SK-N-MC (cell line): ENCODE results near the gene TBC1D12.

ENCODE experiments used
- EZH2 ChIP-seq: fragments of 200-600 bp; sonication (generic); IDR thresholded peaks from one replicate; pipeline ENCODE4 v1.6.1; 2017; ENCODE audit warnings: antibody characterized with exemption
- FOXP2 ChIP-seq: optimal IDR thresholded peaks from 2 replicates; pipeline ENCODE3; 2011; ENCODE audit warnings: mild to moderate bottlenecking, moderate library complexity; ENCODE audit not compliant: insufficient read depth; ENCODE audit errors: extremely low read length, control extremely low read depth
- POLR2AphosphoS5 ChIP-seq: IDR thresholded peaks from 2 replicates; pipeline ENCODE4 v1.6.1; 2012; ENCODE audit warnings: mild to moderate bottlenecking, low read depth, low read length, borderline replicate concordance

DNA sequence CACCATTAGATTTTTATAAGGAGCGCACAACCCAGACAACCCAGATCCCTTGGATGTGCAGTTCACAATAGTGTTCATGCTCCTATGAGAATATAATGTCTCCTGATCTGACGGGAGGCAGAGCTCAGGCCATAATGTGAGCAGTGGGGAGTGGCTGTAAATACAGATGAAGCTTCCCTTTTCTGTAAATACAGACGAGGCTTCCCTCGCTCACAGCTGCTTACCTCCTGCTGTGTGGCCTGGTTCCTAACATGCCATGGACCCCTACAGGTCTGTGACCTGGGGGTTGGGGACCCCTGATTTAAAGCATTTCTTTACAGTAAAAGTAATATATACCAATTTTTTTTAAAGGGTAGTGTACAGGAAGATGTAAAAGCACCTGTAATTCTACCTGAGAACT is 176.4 kb downstream of the TBC1D12 start:
- TF ChIP-seq EZH2 = no peak
- no peak for TF ChIP-seq POLR2AphosphoS5
- TF ChIP-seq FOXP2 = no peak
